Common myeloid progenitor, CD34-positive (primary cell): ENCODE results near the gene ASTN2.
A peak's percentile ranks its signal among the peaks of the same experiment; 100 is the strongest.

Experiments used
- CTCF ChIA-PET: fragments of 350-600 bp; sonication (Branson Sonifier 250); formaldehyde crosslinking; loops from one replicate; lab custom pipeline; 2021; ENCODE audit warnings: antibody characterized with exemption; lab: Charles Lee
- POLR2A ChIA-PET: fragments of 350-600 bp; sonication (Branson Sonifier 250); formaldehyde crosslinking; loops from one replicate; lab custom pipeline; 2021; ENCODE audit warnings: antibody characterized with exemption; lab: Charles Lee
- DNase-seq, 3 donors: peaks; one replicate each; pipeline versions ENCODE4 v3.0.0 to v3.0.0-alpha.2; 2013
- H3K27ac ChIP-seq, 2 experiments: 1 replicate in 1 of 2; 2 replicates in 1 of 2; pipeline ENCODE4 v1.7.0; 2013; ENCODE audit warnings: inconsistent platforms in 2 of 2, low read length in 2 of 2, mild to moderate bottlenecking in 2 of 2, low read depth in 1 of 2, moderate library complexity in 1 of 2; ENCODE audit not compliant: severe bottlenecking in 2 of 2, insufficient read depth in 1 of 2, poor library complexity in 1 of 2
- H3K27me3 ChIP-seq, 5 experiments: replicated peaks in 2 of 5; 1 replicate in 3 of 5; 2 replicates in 2 of 5; pipeline versions ENCODE4 v1.6.1 to v1.7.0; 2013; ENCODE audit warnings: low read length in 4 of 5, mild to moderate bottlenecking in 2 of 5, moderate library complexity in 2 of 5, inconsistent platforms in 1 of 5; ENCODE audit not compliant: insufficient read depth in 5 of 5, control insufficient read depth in 4 of 5
- H3K36me3 ChIP-seq, 4 experiments: 1 replicate in 2 of 4; 2 replicates in 2 of 4; pipeline versions ENCODE4 v1.6.1 to v1.7.0; 2013; ENCODE audit warnings: low read length in 3 of 4, control low read depth in 1 of 4, mild to moderate bottlenecking in 1 of 4; ENCODE audit not compliant: control insufficient read depth in 4 of 4, insufficient read depth in 4 of 4
- H3K4me1 ChIP-seq, 4 experiments: 1 replicate in 3 of 4; 2 replicates in 1 of 4; pipeline versions ENCODE4 v1.6.1 to v1.7.1; 2013; ENCODE audit warnings: low read length in 3 of 4, mild to moderate bottlenecking in 3 of 4, control low read depth in 1 of 4, inconsistent platforms in 1 of 4, moderate library complexity in 1 of 4; ENCODE audit not compliant: control insufficient read depth in 4 of 4, insufficient read depth in 4 of 4; ENCODE audit errors: control extremely low read depth in 1 of 4
- H3K4me3 ChIP-seq, 7 experiments: 1 replicate in 4 of 7; 2 replicates in 3 of 7; pipeline versions ENCODE4 v1.5.1 to v1.7.0; 2013; ENCODE audit warnings: mild to moderate bottlenecking in 7 of 7, low read length in 6 of 7, moderate library complexity in 6 of 7, inconsistent platforms in 2 of 7, low read depth in 2 of 7, control low read depth in 1 of 7; ENCODE audit not compliant: insufficient read depth in 4 of 7, control insufficient read depth in 1 of 7; ENCODE audit errors: extremely low read depth in 1 of 7
- H3K9me3 ChIP-seq, 5 experiments: 1 replicate in 4 of 5; 2 replicates in 1 of 5; pipeline versions ENCODE4 v1.6.1 to v1.7.1; 2013; ENCODE audit warnings: low read length in 4 of 5, mild to moderate bottlenecking in 2 of 5, inconsistent platforms in 1 of 5, low read depth in 1 of 5, moderate library complexity in 1 of 5; ENCODE audit not compliant: control insufficient read depth in 4 of 5, insufficient read depth in 2 of 5; ENCODE audit errors: control extremely low read depth in 1 of 5
- WGBS: methylation state at CpG from one replicate; pipeline ENCODE4 v1.1.5; 2013; ENCODE audit not compliant: insufficient coverage; 5-methylcytosine and 5-hydroxymethylcytosine counted together

The ASTN2 gene

GRCh38 chr9:117075636-117076035, 339.2 kb downstream of the ASTN2 start:
- POLR2A ChIA-PET = interaction anchor here (0.7 kb wide), 1 partner anchor 36 kb away, joined by 3 read pairs; no protein-coding TSS in a partner anchor
- H3K27me3 ChIP-seq = peaks cover 0 to 1% (median 0%) of the 10 kb centered on the region in 5 experiments
- no peaks in the 10 kb centered on the region for H3K9me3 ChIP-seq
- no peak overlapping the region for H3K4me3 ChIP-seq
- CTCF ChIA-PET = no interaction called here
- no peak overlapping the region for H3K27ac ChIP-seq
- H3K36me3 ChIP-seq = no peaks in the 10 kb centered on the region
- H3K4me1 ChIP-seq = no peaks in the 10 kb centered on the region
- no peak for DNase-seq

- H3K36me3 ChIP-seq = no peaks in the 10 kb centered on the region
- CTCF ChIA-PET = interaction anchor here (0.7 kb wide), 1 partner anchor 88 kb away, joined by 3 read pairs; no protein-coding TSS in a partner anchor
These were observed 339.9 kb downstream of the ASTN2 start for GRCh38 chr9:117074784-117075520.

GRCh38 chr9:117074342-117074662, 340.6 kb downstream of the ASTN2 start:
- H3K9me3 ChIP-seq = no peaks in the 10 kb centered on the region
- 86% methylated on average over 2 of the region's 3 CpGs for WGBS
- no peak for DNase-seq
- H3K4me1 ChIP-seq = no peaks in the 10 kb centered on the region
- ChIA-PET POLR2A (no interaction called here), CTCF (interaction anchor here (0.7 kb wide), 1 partner anchor 88 kb away, joined by 3 read pairs; no protein-coding TSS in a partner anchor)
- H3K27ac ChIP-seq = no peak overlapping the region
- H3K4me3 ChIP-seq = no peak overlapping the region
- H3K36me3 ChIP-seq = no peaks in the 10 kb centered on the region
- H3K27me3 ChIP-seq = peaks cover 0 to 1% (median 0%) of the 10 kb centered on the region in 5 experiments

More at GRCh38 chr9:117074784-117075520, 339.9 kb downstream of the ASTN2 start:
- Histone ChIP-seq H3K4me3 (no peak overlapping the region), H3K27ac (no peak overlapping the region), H3K27me3 (peaks cover 0 to 1% (median 0%) of the 10 kb centered on the region in 5 experiments), H3K9me3 (no peaks in the 10 kb centered on the region), H3K4me1 (no peaks in the 10 kb centered on the region)
- 90% methylated on average over 2 of the region's 7 CpGs for WGBS
- no peak for DNase-seq
- POLR2A ChIA-PET = interaction anchor here (0.7 kb wide), 1 partner anchor 36 kb away, joined by 3 read pairs; no protein-coding TSS in a partner anchor

- Histone ChIP-seq H3K4me1 (no peaks in the 10 kb centered on the region), H3K27me3 (peaks cover 0 to 1% (median 0%) of the 10 kb centered on the region in 5 experiments), H3K9me3 (no peaks in the 10 kb centered on the region), H3K4me3 (no peak overlapping the region), H3K27ac (no peak overlapping the region), H3K36me3 (no peaks in the 10 kb centered on the region)
- ChIA-PET POLR2A (no interaction called here), CTCF (interaction anchor here (0.7 kb wide), 1 partner anchor 89 kb away, joined by 3 read pairs; no protein-coding TSS in a partner anchor)
- WGBS = 60% methylated on average over 8 of the region's 11 CpGs
- DNase-seq = peak; percentile 15 to 50 (median 26)
These were observed 341.1 kb downstream of the ASTN2 start for GRCh38 chr9:117073539-117074341.

- H3K36me3 ChIP-seq = no peaks in the 10 kb centered on the region
- whole genome bisulfite sequencing = 95% methylated on average over 4 of the region's 4 CpGs
- no peaks in the 10 kb centered on the region for H3K4me1 ChIP-seq
- H3K9me3 ChIP-seq = no peaks in the 10 kb centered on the region
- DNase-seq = no peak
- H3K27ac ChIP-seq = no peak overlapping the region
- CTCF ChIA-PET = no interaction called here
- POLR2A ChIA-PET = no interaction called here
- H3K27me3 ChIP-seq = peaks cover 0 to 1% (median 0%) of the 10 kb centered on the region in 5 experiments
- no peak overlapping the region for H3K4me3 ChIP-seq
These were observed 341.8 kb downstream of the ASTN2 start for GRCh38 chr9:117073071-117073470.

- Histone ChIP-seq H3K9me3 (no peaks in the 10 kb centered on the region), H3K27ac (no peak overlapping the region), H3K4me3 (no peak overlapping the region), H3K4me1 (no peaks in the 10 kb centered on the region), H3K27me3 (peaks cover 0 to 1% (median 0%) of the 10 kb centered on the region in 5 experiments), H3K36me3 (no peaks in the 10 kb centered on the region)
- ChIA-PET POLR2A (no interaction called here), CTCF (no interaction called here)
- WGBS = 67% methylated on average over 3 of the region's 3 CpGs
- DNase-seq = no peak
These were observed 342.6 kb downstream of the ASTN2 start for GRCh38 chr9:117072216-117072615.
